ENCODE results near the gene HAGH.

The HAGH gene

GRCh38 chr16:1758923-1759322 lies 67.7 kb downstream of the HAGH start:
- no peak for DNase-seq

- no peak for DNase-seq
Measured at GRCh38 chr16:1757714-1758461, 68.7 kb downstream of the HAGH start.

Measured in NCI-H1092 treated with DMSO at 0.1 percent for 48 hours (cell line).